MM.1S (cell line): Measurements from ENCODE around the gene DCAF10.

Experiments used
- DNase-seq: peaks from one replicate; pipeline ENCODE4 v3.0.0-alpha.2; 2015
- H2AFZ ChIP-seq: fragments of 300-600 bp; sonication (generic); 2 replicates; pipeline ENCODE4 v1.6.0; 2016; ENCODE audit warnings: antibody characterized with exemption, low read length
- H3F3A ChIP-seq: fragments of 300-600 bp; sonication (generic); 2 replicates; pipeline ENCODE4 v1.6.1; 2016; ENCODE audit warnings: mild to moderate bottlenecking, antibody characterized with exemption, low read length, moderate library complexity, mixed read lengths; ENCODE audit not compliant: insufficient read depth
- H3K27ac ChIP-seq: fragments of 300-600 bp; sonication (generic); 2 replicates; pipeline ENCODE4 v1.5.1; 2016; ENCODE audit warnings: mild to moderate bottlenecking, low read length
- H3K27me3 ChIP-seq: fragments of 300-600 bp; sonication (generic); replicated peaks from 2 replicates; pipeline ENCODE4 v1.6.0; 2016; ENCODE audit warnings: low read length; ENCODE audit not compliant: insufficient read depth
- H3K36me3 ChIP-seq: fragments of 300-600 bp; sonication (generic); replicated peaks from 2 replicates; pipeline ENCODE4 v1.6.1; 2016; ENCODE audit warnings: mild to moderate bottlenecking, low read length, mixed read lengths; ENCODE audit not compliant: insufficient read depth
- H3K4me1 ChIP-seq: fragments of 300-600 bp; sonication (generic); 2 replicates; pipeline ENCODE4 v1.6.1; 2016; ENCODE audit warnings: low read length, mixed read lengths
- H3K4me2 ChIP-seq: fragments of 300-600 bp; sonication (generic); 2 replicates; pipeline ENCODE4 v1.6.0; 2016; ENCODE audit warnings: low read depth, low read length
- H3K4me3 ChIP-seq: fragments of 300-600 bp; sonication (generic); 2 replicates; pipeline ENCODE4 v1.5.1; 2016; ENCODE audit warnings: low read length, mixed read lengths
- H3K79me2 ChIP-seq: fragments of 300-600 bp; sonication (generic); 2 replicates; pipeline ENCODE4 v1.6.1; 2016; ENCODE audit warnings: mixed run types, low read length, mixed read lengths
- H3K9ac ChIP-seq: fragments of 300-600 bp; sonication (generic); 2 replicates; pipeline ENCODE4 v1.6.1; 2016; ENCODE audit warnings: low read length, mixed read lengths
- H3K9me2 ChIP-seq: fragments of 300-600 bp; sonication (generic); replicated peaks from 2 replicates; pipeline ENCODE4 v1.6.1; 2016; ENCODE audit warnings: mild to moderate bottlenecking, low read length, mixed read lengths; ENCODE audit not compliant: insufficient read depth
- H3K9me3 ChIP-seq: fragments of 300-600 bp; sonication (generic); replicated peaks from 2 replicates; pipeline ENCODE4 v1.6.1; 2016; ENCODE audit warnings: mild to moderate bottlenecking, low read length, mixed read lengths; ENCODE audit not compliant: insufficient read depth
- H4K20me1 ChIP-seq: fragments of 300-600 bp; sonication (generic); 2 replicates; pipeline ENCODE4 v1.6.1; 2016; ENCODE audit warnings: mild to moderate bottlenecking, low read length, moderate library complexity, mixed read lengths; ENCODE audit not compliant: insufficient read depth
- CTCF ChIP-seq: fragments of 300-600 bp; sonication (generic); IDR thresholded peaks from 2 replicates; pipeline ENCODE4 v1.5.1; 2016; ENCODE audit warnings: antibody characterized with exemption, low read length, mixed read lengths
- EZH2 ChIP-seq: fragments of 300-600 bp; sonication (generic); optimal IDR thresholded peaks from 2 replicates; pipeline ENCODE3; 2017; ENCODE audit warnings: low read depth, mild to moderate bottlenecking, antibody characterized with exemption, low read length, mixed read lengths
- EZH2phosphoT487 ChIP-seq: fragments of 300-600 bp; sonication (generic); IDR thresholded peaks from 2 replicates; pipeline ENCODE4 v1.6.1; 2018; ENCODE audit warnings: antibody characterized with exemption, low read length

Gene DCAF10

GRCh38 chr9:37902796-37903646 is 102.4 kb downstream of the DCAF10 start:
- no peaks in the 10 kb centered on the region for H3K27me3 ChIP-seq
- no peaks in the 10 kb centered on the region for H3K9me2 ChIP-seq
- no peaks in the 10 kb centered on the region for H4K20me1 ChIP-seq
- H3K27ac ChIP-seq, result peak overlapping the region; percentile 93
- peak; percentile 22 for DNase-seq
- H3K4me3 ChIP-seq, result peak overlapping the region; percentile 82
- 0 out of 2 replicates have a peak, but pooled peaks cover 3% of the 10 kb centered on the region for H3K36me3 ChIP-seq
- H3K9ac ChIP-seq, result peak overlapping the region; percentile 85
- peak overlapping the region; percentile 61 for H2AFZ ChIP-seq
- H3K9me3 ChIP-seq, result no peaks in the 10 kb centered on the region
- H3F3A ChIP-seq, result peaks cover 20% of the 10 kb centered on the region
- TF ChIP-seq EZH2phosphoT487 (no peak), EZH2 (no peak), CTCF (no peak)
- peaks cover 48% of the 10 kb centered on the region for H3K79me2 ChIP-seq
- H3K4me2 ChIP-seq, result peak overlapping the region; percentile 75
- peaks cover 17% of the 10 kb centered on the region for H3K4me1 ChIP-seq

GRCh38 chr9:37903647-37904444 is 103.2 kb downstream of the DCAF10 start, which contains the start of gene SLC25A51:
Gene SLC25A51, minus strand, starts transcription at chr9:37904127. Its CDS starts 15,577 bp downstream, at chr9:37888550.
- Histone ChIP-seq H3K9ac (peak within 1 kb of the TSS; percentile 85), H2AFZ (peak within 1 kb of the TSS; percentile 96), H3K27ac (peak within 1 kb of the TSS; percentile 93), H3K79me2 (peaks cover 46% of the 10 kb centered on the region), H3F3A (peaks cover 20% of the 10 kb centered on the region), H3K9me3 (no peaks in the 10 kb centered on the region), H3K36me3 (0 out of 2 replicates have a peak, but pooled peaks cover 3% of the 10 kb centered on the region), H4K20me1 (no peaks in the 10 kb centered on the region), H3K27me3 (no peaks in the 10 kb centered on the region), H3K4me1 (peaks cover 14% of the 10 kb centered on the region), H3K4me3 (peak within 1 kb of the TSS; percentile 82), H3K4me2 (peak within 1 kb of the TSS; percentile 75), H3K9me2 (no peaks in the 10 kb centered on the region)
- peak; percentile 97 for DNase-seq
- TF ChIP-seq CTCF (peak; percentile 94), EZH2 (no peak)

GRCh38 chr9:37904445-37905130 is 104.0 kb downstream of the DCAF10 start:
- Histone ChIP-seq H3K4me3 (peak overlapping the region; percentile 82), H3K27ac (peak overlapping the region; percentile 93), H3K27me3 (no peaks in the 10 kb centered on the region), H3K9ac (peak overlapping the region; percentile 85), H3K36me3 (no peaks in the 10 kb centered on the region), H3K79me2 (peaks cover 38% of the 10 kb centered on the region), H3F3A (peaks cover 20% of the 10 kb centered on the region), H3K9me3 (no peaks in the 10 kb centered on the region), H2AFZ (peak overlapping the region; percentile 96), H3K4me1 (peaks cover 11% of the 10 kb centered on the region), H3K9me2 (no peaks in the 10 kb centered on the region), H4K20me1 (no peaks in the 10 kb centered on the region), H3K4me2 (peak overlapping the region; percentile 75)
- no peak for TF ChIP-seq CTCF
- TF ChIP-seq EZH2phosphoT487, result no peak
- TF ChIP-seq EZH2, result no peak
- DNase-seq, result peak; percentile 34
